ENCODE measurements around the gene KRTAP10-12.
"Not testable (repeated sequence)": the region's sequence is repeated elsewhere in the genome, so short reads cannot be mapped to it uniquely, and the experiment has no call there.

The KRTAP10-12 gene

GRCh38 chr21:44697172-44697810 is at the start of gene KRTAP10-12:
Gene KRTAP10-12, plus strand, starts transcription at chr21:44697172. Its CDS starts 30 bp downstream, at chr21:44697202.
- not testable (repeated sequence) for DNase-seq

DNA sequence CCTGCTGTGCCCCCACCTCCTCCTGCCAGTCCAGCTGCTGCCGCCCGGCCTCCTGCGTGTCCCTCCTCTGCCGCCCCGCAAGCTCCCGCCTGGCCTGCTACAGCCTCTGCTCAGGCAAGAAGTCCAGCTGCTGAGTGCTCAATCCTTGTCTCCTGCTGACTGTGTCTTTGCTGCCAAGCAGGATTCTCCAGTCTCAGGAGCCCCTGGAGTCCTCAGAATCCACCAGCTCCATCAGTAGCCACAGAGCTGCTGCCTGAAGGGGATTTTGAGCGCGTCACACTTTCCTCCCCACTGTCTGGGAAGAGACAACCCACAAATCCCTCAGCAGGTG is 49.8 kb upstream of the KRTAP10-12 start:
- peak; percentile 49 for DNase-seq

GRCh38 chr21:44648557-44649311 is 48.2 kb upstream of the KRTAP10-12 start:
- DNase-seq = no peak

DNA sequence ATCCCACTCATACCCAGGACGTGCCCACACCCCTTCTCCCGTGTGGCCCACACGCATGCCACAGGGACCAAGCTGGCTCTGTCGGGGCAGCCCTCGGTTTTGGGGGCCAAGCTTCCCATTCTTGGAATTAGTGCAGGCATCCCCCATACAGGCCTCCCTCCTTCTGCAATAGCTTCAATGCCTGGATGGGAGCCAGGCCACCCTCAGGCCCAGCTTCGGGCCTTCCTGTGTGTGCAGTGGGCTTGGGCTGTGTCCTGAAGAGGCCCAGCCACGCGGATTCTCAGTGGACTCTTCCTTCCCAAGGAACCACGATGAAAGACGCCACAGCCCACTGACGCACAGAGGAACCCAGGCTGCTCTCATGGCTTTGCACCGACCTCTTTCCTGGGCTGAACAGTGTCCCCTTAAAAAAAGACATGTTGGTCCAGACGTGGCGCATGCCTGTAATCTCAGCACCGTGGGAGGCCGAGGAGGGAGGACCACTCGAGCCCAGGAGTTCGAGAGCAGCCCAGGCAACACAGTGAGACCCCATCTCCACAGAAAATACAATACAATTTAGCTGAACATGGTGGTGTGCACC is 47.4 kb upstream of the KRTAP10-12 start:
- DNase-seq = no peak

DNA sequence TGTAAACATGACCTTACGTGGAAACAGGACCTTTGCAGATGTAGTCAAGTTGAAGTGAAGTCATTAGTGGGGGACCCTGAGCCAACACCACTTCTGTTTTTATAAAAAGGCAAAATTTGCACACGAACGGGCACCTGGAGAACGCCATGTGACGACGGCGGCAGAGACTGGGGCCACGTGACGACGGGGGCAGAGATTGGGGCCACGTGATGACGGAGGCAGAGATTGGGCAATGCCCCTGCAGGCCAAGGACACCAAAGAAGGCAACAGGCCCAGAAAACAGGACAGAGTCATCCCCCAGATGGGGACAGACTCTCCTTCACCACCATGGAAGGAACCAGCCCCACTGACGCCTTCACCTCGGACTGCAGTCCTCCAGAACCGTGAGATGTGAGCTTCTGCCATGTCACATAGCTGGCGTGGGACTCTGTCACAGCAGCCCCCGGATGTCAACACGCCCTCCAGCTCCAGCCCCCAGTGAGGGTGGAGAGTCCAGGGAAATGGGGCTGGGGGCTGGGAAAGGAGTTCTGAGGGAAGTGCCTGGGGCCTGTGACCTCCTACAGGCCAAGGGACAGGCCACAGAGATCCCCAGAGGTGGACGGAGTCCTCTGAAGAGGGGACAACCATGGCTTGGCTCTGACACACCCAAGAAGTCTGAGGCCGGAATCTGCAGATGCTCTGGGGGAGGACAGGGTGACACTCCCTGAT is 46.6 kb upstream of the KRTAP10-12 start:
- no peak for DNase-seq

DNA sequence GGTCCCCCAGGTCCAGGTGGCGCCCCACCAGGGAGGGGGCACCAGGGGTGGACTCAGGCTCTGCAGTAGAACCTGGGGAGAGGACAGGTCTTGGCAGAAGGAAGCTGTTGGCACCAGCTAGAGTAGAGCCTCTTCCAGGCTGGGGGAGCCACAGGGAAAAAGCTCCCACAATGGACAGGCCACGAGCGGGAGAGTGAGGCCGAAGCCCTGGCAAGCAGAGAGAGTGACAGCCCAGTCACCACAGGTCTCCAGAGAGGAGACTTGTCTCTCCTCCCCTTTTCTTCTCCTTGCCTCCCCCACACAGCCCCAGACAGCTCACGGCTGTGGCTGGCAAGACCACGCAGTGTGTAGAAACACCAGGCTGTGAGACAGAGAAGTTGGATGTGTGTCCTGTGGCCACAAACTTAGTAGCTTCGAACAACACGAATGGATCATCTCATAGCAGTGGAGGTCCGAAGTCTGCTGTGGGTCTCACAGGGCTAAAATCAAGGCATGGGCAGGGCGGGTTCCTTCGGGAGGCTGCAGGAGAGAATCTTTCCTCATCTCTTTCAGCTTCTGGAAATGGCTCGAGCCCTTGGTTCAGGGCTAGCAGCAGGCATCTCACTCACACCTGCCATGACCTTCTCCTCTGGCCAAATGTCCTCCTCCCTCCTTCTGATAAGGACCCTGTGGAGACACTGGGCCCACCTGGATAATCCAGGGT is 45.8 kb upstream of the KRTAP10-12 start:
- DNase-seq = no peak

- DNase-seq = no peak
Observed at GRCh38 chr21:44653123-44653522, 43.8 kb upstream of the KRTAP10-12 start.

- DNase-seq = peak; percentile 76
Observed at GRCh38 chr21:44653656-44654575, 43.1 kb upstream of the KRTAP10-12 start.

DNA sequence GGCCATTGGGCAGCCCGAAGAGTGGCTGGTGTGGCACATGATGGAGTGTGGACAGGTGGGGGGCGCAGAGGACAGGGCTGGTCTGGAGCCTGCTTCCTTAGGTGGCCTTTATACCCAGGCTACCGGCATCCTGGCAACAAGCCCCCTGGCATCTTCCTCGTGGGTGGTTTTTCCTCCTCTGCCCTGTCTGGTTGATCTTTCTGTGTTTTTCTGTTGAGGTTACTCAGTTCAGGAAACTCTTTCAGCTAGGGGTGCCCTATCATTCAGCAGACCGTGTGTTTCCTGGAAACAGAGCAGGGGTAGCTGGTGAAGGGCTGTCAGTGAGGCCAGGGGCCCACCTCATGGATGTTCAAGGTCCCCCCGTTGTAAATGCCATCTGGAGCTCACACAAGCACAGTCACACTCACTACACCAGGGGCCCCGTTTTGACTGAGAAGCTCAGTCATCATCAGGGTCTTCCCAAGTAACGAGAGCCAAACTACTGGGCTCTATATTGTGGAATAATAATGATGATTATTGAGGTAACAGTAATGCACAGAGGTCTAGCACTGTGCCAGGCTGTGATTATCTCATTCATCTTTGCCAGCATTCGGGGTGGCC is 42.3 kb upstream of the KRTAP10-12 start, which contains the start of gene KRTAP12-4:
Gene KRTAP12-4, minus strand, starts transcription at position 84 of the 600 bp plus-strand sequence. Its CDS starts 45 bp downstream, at position 39.
- DNase-seq = no peak

GRCh38 chr21:44656868-44657267 is 40.1 kb upstream of the KRTAP10-12 start:
- no peak for DNase-seq

DNA sequence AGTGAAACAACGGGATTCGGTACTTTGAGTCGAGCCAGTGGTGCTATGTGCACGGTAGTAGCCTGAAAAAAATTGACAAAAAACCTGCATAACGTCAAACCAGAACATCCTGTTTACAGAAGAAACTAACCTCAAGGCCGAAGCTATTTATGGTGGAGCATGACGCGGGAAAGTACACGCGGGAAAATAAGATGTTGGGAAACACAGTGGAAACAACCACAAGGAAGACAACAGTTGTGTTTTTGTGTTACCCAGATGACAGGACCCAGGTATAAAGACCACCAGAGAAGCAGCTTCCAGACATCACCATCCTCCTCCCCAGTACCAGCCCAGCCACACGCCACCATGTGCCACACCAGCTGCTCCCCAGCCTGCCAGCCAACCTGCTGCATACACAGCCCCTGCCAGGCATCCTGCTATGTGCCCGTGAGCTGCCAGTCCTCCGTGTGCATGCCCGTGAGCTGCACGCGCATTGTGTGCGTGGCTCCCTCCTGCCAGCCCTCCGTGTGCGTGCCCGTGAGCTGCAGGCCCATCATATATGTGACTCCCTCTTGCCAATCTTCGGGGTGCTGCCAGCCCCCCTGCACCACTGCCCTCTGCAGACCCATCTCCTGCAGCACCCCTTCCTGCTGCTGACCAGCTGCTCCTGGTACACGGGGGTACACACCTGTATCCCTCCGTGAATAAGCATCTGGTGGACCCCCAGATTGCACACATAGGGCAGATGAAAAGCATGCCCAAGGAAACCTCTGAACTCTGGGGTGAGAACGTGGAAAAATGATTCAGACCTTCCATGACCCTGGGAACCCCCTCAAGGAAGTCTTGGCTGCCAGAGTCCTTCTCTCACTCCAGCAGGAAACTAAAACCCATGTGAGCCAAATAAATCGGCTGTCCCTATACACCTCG is 39.1 kb upstream of the KRTAP10-12 start, which contains the start of gene KRTAP12-3:
Gene KRTAP12-3, plus strand, starts transcription at position 298 of the 906 bp plus-strand sequence. Its CDS starts 48 bp downstream, at position 346.
- DNase-seq = no peak

DNA sequence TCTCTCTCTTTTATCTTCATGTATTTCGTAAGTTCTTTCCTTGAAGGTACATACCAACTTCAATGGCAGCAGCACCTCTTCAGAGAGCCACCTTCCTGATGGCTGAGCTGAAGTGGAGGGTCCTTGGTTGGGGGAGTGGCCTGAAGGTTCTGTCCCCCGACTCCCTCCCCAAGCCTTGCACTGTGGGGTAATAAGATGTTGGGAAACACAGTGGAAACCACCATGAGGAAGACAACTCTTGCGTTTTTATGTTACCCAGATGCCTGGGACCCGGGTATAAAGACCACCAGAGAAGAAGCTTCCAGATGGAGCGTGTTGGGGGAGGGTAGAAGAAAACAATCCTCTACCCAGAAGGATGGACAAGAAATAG is 38.4 kb upstream of the KRTAP10-12 start:
- DNase-seq = no peak

DNA sequence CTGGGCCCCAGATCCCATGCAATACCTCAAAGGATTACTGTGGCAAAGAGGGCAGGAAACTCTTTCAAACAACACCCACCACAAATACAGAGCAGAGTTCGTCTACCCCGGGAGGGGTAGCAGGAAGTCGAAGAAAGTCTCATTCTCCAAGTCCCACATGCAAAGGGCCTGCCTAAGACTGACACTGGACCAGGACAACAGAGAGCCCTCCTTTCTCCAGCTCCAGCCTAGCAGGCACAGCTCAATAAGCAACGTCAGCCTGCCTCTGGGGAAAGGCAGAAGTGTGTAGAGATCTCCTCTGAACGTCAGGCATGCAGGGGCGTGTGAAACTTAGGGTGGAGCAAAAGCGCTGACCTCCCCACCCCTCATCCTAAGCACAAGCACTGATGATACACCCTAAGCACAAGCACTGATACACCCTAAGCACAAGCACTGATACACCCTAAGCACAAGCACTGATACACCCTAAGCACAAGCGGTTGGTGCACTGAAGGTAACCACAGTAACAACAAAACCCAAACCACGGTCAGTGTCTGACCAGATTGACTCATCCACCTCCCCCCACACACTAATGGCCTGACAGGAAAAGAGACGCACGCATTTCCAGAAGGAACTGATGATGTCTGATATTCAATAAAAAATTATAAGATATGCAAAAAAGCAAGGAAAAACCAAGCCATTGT is 37.9 kb upstream of the KRTAP10-12 start:
- no peak for DNase-seq

DNA sequence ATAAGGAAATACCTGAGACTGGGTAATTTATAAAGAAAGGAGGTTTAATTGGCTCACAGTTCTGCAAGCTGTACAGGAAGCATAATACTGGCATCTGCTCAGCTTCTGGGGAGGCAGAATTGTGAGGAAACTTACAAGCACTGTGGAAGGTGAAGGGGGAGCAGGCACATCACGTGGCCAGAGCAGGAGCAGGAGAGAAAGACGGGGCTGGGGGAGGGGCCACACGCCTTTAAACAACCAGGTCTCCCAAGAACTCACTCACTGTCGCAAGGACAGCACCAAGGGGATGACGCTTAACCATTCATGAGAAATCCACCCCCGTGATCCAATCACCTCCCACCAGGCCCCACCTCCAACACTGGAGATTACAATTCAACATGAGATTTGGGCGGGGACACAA is 35.4 kb upstream of the KRTAP10-12 start:
- not testable (repeated sequence) for DNase-seq

GRCh38 chr21:44664691-44665090 is 32.3 kb upstream of the KRTAP10-12 start:
- no peak for DNase-seq

DNA sequence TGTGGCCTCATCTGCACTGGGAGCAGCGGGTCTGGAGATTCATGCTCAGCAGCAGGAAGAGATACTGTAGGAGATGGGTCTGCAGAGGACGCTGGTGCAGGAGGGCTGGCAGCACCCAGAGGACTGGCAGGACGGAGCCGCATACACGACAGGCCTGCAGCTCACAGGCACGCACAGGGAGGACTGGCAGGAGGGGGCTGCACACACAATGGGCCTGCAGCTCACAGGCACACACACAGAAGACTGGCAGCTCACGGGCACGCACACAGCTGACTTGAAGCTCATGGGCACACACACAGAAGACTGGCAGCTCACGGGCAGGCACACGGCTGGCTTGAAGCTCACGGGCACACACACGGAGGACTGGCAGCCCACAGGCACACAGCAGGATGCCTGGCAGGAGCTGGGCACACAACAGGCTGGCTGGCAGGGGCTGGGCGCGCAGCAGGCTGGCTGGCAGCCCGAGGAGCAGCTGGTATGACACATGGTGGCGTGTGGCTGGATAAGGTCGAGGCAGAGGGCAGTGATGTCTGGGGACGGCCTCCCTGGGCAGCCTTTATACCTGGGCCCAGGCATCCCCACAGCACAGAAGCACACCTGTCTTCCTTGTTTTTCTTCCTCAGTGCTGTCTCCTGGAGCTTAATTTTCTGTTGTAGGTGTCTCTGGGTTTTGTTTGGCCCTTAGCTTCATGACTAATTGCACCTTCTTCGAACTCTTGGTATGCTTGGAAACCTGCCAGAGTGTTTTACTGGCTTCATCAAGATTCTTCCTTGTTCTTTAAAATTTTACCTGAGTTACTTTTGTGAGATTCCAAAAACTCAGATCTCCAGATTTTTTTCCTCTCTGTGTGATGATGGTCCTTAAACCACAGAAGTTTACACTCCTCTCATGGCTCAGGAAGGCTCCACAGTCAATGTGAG is 30.3 kb upstream of the KRTAP10-12 start, which contains the start of gene KRTAP12-2:
Gene KRTAP12-2, minus strand, starts transcription at position 527 of the 920 bp plus-strand sequence. Its CDS starts 41 bp downstream, at position 486.
- DNase-seq = no peak

DNA sequence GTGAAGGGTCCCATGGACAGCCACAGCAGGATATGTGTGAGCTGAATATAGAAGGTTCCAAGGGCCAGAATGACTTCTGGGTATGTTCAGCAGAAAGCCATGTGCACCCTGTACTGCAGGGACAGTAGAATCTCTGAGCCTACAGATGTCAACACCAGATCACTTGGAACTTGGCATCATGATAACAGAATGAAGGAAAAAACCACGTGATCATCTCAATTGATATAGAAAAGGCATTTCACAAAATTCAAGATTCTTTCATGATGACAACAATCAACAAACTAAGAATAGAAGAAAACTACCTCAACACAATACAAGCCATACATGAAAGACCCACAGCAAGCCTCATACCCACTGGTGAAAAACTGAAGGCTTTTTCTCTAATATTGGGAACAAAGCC is 29.4 kb upstream of the KRTAP10-12 start:
- no peak for DNase-seq

Measured in NCI-H1417 treated with DMSO at 0.1 percent for 48 hours (cell line).